ENCODE results near the gene FAR1.
"Not testable (repeated sequence)": the region's sequence is repeated elsewhere in the genome, so short reads cannot be mapped to it uniquely, and the experiment has no call there.

The FAR1 gene

DNA sequence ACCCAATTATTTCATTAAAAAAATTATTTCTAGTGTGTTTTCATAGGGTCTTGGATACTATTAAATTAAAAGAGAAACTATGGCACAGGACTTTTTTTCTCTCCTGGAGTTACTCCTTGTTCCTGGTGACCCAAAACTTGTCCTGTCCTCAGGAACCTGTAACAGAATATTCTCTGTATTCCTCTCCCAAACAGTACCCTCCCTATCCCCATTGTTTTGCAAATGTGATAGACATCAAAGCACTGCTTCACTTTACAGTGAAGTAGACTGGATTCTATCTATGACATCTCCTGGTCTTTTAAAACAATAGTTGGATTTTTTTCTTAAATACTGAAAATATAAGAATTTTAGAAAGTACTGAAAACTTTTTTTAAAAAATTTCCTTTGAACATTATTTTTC is 37.2 kb downstream of the FAR1 start:
- no peak for DNase-seq (ENCODE audit: low read depth)

DNA sequence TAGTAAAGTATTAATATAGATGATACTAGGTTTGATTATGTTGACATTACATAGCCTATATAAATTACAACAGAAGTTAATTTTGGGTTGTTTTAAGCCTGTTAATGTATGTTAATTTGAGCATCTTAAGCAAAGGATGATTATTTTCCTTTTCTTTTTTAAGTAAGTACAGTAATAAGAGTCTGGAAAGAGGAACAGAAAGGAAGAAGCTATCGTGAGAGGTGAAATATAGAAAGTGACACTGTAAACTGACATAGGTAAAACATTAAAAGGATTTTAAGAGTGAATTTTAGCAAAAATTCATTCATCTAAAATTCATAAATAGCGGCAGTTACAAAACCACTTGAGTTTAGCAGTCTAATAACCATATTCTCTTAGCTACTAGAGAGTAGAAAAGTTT is 45.5 kb downstream of the FAR1 start:
- no peak for DNase-seq (ENCODE audit: low read depth)

DNA sequence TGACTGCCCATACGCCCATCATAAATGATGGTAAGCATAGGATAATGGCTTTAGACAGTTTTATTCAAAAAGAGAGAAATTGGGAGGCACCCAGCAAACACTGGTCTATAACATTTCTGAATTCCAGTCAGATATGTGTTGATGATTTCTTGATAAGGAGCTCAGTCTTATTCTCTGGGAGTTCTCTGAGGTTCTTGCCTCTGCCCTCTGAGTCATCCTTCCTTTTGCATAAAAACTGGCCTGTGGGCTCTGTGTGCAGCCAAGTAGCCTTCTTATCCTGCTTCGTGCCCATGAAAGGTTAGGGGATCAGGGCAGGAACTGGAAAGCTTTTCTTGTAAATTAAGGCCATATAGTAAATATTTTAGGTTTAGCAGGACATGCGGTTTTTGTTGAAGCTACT is 48.9 kb downstream of the FAR1 start:
- DNase-seq (ENCODE audit: low read depth) = no peak

DNA sequence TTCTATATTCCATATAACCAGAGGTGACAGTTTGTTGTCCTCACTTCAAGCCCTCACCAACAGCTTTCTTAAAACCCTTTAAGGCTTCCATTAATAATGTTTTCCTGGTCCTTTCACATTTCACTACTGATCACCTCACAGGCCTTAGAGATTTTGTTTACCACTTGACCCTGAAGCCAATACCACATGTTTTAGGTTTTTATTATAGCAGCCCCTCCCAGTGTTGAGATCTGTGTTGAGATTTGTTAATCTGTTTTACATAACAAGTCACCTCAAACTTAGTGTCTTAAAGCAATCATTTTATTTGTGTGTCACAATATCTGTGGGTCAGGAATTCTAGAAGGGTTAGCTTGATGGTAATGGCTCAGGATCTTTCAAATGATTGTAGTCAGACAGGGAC is 49.9 kb downstream of the FAR1 start:
- DNase-seq (ENCODE audit: low read depth) = no peak

DNA sequence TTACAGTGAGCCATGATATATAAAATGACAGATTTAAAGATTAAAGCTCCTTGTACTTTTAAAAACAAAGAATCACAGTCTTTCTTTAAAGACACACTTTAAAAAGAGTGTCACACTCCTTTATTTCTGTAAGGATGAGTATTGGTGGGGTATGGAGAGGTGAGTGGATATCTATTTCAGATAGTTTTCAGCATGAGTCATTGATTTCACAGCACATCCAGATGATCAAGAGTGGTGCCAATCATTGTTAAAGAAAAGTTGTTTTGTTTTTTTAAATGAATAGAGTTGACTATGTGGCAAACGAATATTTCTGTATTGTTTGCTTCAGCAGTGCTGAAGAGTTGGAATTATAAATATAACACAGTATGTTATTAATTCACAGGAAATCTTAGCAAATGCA is 52.5 kb downstream of the FAR1 start:
- DNase-seq (ENCODE audit: low read depth) = no peak

DNA sequence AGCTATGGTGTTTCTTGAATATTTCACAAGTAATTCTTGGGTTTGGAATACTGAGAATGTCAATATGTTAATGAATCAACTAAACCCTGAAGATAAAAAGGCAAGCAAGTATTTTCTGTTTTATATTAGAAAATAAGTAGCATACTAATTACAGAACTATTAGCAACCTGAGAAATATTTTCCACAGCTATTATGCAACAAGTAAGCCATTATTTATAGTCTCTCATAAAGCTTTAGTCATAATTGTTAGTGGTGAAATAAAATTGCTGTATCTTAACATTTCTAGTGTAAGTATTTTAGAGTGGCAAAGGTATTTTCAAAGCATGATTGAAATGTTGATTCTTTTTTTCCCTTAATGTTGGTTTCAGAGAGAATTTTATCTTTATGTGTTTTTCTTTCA is 53.3 kb downstream of the FAR1 start:
- no peak for DNase-seq (ENCODE audit: low read depth)

DNA sequence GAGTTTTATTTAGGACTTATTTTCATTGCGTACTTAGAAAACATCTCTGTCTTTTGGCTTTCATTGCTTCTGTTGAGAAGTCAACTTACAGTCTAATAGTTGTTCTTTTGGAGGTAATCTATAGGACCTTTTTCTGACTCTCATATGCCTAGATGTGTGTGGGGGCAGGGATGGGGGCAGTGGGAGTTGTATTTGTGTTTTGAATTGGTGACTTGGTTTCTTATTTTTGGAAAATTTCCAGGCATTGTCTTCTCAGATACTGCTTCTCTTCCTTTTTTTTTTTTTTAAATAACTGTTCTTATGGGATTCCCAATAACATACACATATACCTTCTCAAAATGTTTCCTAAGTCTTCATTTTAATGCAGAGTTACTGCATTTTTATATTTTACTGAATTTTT is 58.0 kb downstream of the FAR1 start:
- DNase-seq (ENCODE audit: low read depth) = no peak

DNA sequence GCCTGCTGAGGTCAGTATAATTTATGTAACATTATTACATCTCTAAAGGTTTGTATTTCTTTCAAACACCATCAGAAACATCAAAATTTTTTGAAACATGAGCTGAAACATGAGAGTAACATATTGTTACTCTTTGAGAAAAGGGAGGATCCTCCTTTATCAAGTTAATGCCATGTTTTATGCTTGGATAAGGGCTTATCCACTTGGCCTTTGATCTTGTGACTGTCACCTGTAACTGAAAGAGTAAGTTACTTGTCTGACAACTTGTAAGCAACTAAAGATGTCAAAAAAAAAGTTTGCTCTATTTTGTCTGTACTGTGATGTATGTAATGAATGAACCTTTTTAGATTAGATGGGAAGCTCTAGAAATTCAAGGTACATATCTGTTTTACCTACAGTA is 59.6 kb downstream of the FAR1 start:
- no peak for DNase-seq (ENCODE audit: low read depth)

DNA sequence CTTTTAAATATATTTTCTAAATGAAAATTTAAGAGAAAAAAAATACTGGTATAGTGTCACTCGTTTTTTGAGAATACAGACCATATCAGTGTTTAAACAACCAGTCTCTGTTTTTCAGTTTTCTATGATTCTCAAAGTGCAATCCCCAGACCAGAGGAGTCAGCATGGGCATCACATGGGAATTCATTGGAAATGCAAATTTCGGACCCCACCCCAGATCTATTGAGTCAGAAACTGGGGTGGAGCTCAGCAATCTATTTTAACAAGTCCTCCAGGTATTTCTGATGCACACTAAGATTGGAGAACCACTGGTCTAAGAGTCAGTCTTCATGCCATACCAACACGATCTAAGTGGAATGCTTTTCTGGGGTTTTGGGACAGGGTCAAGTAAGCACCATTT is 66.1 kb downstream of the FAR1 start:
- DNase-seq (ENCODE audit: low read depth) = no peak

DNA sequence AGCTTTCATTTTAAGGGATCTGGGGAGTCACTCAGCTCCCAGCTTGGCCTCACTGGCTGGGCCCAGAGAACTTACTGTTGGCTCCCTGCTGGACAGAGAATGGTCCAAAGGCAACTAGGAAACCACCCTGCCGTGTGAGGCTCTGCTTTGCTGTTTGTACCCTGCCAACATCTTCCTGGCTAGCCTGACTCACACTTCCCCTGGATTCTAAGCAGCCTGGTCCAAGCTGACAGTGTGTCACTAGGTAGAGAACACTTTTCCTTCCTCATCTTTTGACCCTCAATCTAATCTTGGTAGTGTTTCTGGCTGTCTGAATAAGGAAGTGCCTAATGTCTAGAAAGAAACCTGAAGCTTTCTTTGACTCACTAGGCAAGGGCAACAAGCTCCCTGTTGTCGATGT is 76.7 kb downstream of the FAR1 start:
- DNase-seq (ENCODE audit: low read depth) = no peak

DNA sequence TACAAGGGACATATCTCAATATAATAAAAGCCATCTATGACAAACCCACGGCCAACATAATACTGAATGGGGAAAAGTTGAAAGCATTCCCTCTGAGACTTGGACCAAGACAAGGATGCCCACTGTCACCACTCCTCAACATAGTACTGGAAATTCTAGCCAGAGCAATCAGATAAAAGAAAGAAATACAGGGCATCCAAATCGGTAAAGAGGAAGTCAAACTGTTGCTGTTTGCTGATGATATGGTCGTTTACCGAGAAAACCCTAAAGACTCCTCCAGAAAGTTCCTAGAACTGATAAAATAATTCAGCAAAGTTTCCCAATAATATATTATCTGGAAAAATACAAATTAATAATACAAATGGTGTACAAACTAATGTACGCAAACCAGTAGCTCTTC is 84.8 kb downstream of the FAR1 start:
- not testable (repeated sequence) for DNase-seq (ENCODE audit: low read depth)

DNA sequence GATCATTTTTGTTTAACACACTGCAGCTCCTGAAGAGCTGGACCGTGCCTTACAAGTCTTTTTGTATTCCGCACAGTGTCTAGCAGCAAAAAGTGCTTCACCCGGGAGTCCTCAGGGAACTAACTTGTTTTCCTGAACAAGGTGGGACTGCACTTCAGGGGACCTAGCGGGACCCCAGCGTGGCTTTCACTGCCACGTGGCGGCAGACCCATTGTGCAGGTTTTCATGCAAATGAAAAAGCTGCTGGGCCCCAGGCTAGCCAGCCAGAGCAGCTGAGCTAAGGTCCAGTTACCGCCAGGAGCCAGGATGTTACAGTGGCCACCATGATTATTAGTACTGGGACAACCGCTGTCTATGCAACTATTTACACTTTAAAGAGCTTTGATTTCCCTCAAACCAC is 90.6 kb downstream of the FAR1 start:
- no peak for DNase-seq (ENCODE audit: low read depth)

DNA sequence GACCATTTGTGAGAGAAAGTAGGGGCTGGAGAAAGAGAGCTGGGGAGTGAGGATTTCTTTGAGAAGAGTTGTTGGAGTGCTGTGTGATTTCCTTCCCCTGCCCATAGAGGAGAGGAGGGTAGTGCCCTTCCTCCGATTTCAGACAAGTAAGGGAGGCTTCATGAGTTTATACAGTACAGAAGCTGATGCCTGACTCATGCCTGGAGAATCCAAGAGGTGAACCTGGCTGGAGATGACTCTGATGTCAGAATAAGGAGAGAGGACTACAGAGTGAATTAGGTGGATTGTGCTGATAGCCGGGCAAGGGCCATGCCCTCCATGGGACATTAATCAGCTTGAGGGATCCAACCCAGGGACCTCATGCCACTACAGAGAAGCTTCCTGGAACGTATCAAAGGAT is 91.6 kb downstream of the FAR1 start:
- no peak for DNase-seq (ENCODE audit: low read depth)

DNA sequence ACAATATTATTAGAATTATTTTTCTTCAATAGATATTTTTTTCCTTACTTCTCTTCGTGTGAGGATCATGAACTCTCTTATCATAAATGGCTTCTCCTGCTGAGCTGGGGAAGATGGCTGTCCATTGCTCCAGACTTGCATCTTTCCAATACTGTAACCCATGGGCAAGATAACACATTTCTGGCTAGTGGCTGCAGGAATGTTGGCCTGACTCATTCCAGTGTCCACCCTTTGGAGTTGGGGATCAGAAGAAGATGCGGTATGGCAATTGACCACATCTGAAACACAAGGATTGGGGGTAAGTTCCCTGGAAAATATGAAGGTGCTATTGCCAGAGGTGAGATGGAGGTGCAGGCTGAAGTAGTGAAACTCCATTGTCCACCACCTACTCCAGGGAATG is 92.8 kb downstream of the FAR1 start:
- DNase-seq (ENCODE audit: low read depth) = no peak

DNA sequence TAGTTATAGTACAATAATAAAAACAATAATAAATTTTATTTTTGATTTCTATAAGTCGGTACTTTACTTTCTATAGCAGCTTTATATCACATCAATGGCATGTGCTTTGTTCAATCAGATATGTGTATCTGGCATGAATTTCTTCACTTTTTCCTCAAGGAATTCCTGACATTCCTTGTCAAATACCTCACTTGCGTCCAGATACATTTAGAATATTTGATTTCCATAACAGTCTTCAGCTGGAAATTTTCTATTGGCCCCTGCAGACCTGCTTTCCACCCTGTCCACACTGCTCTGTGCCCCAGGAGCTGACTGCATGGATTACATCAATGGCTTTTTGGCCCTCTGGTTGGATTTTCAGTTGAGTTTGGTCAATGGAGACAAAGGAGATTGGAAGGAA is 93.2 kb downstream of the FAR1 start:
- no peak for DNase-seq (ENCODE audit: low read depth)

DNA sequence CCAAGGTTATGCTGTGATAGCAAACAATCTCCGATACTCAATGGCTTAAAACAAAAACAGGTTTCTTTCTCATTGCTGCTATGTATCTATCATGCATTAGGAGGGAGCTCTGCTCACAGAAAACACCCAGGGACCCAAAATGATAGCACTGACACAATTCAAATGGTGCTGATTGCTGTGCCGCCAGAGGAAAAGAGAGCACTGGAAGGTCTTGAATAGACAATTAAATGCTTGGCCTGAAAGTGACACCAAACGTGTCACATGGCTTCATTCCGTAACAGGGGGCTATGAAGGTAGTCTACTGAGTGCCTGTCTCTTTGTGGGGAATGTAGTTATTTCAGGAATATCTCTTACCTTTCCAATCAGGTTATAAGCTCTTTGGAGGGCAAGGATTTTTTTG is 94.2 kb downstream of the FAR1 start:
- DNase-seq (ENCODE audit: low read depth) = no peak

DNA sequence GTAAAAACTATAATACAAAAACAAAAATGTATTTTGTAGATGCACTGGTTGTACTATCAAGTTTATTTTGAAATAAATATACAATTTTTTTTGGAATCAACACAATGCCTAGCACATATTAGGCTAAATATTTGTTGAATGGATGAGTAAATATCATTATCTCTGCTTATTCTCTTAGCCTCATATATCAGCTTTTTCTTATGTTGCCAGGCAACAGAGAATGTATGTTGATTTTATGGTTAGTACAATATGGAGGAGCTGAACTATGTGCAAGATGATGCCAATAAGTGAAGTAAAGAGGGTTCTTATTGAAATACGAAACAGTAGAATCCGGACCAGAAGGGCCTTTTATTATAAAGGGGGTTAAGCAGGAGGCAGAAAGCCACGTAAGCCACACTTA is 94.9 kb downstream of the FAR1 start:
- no peak for DNase-seq (ENCODE audit: low read depth)

DNA sequence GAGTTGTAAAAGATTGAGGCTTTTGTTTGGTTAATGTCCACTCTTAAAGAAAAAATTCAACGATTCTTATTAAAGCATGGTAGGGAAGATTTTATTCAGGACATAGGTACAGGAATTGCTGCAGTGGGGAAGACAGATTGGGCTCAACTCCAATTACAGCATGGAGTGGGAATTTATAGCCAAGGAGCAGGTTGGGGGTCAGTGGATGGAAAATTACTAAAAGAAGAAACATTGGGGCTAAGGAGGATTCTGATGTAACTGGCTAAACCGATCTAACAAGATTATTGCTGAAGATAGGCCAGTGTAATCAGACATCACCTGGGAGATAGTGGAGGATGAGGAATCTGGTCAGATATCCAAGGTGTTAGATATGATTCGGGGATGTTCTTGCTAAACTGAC is 97.4 kb downstream of the FAR1 start:
- no peak for DNase-seq (ENCODE audit: low read depth)

DNA sequence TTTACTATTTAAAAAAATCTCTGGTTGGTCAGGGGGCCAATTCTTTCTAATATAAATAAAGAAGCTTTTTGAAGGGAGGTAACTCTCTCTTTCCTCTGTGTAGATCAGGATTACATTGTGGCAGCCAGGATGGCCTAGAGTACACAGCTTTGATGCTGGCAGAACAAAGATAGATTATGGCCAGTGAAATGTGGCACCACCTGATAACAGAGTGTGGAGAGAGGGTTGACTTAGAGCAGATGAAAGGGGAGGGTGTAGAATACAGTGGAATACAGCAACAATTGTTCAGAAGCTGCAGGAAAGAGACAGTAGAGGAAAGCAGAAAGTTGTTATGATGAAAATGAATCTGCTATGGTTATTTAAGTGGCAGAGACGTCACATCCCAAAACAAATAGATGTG is 99.0 kb downstream of the FAR1 start:
- no peak for DNase-seq (ENCODE audit: low read depth)

DNA sequence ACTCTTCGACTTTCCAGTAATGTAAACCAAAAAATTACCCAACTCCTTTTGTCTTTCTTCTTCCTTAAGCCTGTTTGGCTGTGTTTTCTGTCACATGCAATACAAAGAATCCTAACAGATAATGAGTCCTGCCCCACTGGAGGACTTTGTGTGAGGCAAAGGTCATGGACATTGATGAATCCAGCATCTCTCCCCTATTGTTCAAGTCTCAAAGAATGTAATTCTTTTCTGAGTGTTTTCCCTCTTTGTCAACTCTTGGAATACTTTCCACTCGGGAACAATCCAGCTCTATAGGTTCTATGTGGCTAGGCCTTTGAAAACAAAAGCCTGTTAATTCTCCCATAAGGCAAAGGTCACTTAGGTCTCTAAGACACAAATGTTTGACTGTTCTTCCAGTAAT is 100.7 kb downstream of the FAR1 start:
- no peak for DNase-seq (ENCODE audit: low read depth)

DNA sequence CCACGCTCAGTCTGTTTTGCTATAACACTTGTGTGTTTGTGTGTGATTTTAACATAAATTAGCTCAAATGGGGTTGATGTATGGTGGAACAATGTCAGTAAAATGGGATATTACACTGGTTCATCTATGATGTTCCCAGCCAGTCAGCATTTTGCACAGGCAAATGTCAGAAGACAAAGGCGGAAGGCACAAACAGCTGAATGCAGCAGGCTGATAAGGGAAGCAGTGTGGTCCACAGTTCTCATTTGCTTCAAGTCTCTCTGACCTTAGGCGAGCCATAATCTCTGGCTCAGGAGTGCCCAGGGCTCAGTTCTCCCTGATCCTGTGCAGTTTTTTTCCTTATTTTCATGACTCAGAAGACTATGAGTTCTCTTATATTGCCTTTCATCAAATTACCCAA is 102.7 kb downstream of the FAR1 start:
- no peak for DNase-seq (ENCODE audit: low read depth)

DNA sequence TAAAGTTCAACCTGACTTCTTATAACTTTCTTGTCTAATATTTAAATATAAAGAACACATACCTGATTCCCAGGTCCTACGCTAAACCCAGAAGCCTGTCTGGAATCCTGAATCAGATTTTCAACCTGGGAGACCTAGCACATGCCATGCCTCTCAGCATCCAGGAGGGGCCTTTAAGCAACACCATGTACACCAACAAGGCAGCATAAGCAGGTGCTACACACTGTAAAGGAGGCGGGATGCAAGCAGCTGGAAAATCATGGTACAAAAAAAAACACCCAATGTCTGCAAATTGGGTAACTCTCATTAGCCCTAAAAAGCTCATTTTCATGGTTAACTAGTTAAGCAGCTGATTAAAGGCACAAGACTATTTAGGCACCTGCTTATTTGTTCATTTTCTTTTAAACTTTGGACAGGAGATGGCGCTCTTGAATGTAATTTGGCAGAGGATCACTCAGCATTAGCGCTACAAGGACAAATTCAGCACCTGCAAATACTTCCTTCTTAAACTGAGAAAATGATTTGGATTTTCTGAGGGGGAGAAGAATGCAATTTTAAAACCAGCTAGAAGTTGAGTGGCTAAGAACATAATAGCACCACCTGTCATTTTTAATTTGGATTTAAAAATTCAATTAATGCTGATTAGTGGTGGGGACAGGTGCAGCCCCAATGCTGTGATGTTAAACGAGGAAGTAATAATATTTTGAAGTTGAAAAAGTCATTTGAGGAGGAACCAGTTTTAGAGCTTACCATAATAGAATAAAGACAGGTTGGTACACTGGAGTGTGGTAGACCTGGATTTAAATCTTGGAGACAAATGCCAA is 104.0 kb downstream of the FAR1 start:
- no peak for DNase-seq (ENCODE audit: low read depth)

DNA sequence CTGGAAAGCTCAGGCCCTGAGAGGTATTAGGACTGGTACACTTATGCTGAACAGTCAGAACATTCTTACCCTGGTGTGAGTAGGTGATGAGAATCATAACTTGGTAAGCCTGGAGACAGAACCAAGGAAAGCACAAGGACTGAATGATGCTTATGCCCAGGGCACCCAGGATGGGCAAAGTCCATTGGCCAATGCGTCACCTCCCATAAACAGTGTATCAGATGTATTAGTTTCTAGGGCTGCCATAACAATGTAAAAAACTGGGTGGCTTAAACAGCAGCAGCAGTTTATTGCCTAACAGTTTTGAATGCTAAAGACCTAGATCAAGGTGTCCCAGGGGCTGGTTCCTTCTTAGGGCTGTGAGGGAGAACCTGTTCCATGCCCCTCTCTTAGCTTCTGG is 107.0 kb downstream of the FAR1 start:
- DNase-seq (ENCODE audit: low read depth) = no peak

DNA sequence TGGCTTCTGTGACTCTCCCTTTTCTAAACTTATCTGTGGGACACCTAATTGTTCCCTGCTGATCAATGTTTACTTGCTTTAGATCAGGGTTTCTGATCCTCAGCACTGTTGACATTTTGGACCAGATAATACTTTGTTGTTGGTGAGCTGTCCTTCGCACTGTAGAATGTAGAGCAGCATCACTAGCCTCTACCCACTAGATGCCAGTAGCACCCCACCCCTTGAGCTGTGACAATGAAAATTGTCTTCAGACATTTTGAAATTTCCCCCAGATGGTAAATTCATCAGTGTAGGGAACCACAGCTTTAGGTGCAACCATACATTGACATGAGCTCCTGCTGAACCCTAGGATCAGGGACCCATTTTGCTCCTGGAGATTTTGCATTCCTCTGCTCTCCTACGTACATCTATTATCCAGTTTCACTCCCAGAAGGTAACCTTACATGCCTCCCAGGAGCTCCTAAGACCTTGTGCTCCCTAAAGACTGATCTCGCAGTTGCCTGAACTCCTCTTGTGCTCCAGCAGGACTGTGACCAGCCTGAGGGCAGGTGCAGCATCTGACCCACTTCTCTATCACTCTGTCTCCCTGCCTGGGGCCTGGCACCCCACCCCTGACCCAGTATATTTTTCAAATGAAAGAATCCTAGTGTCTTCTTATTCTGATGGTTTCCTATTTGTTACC is 107.8 kb downstream of the FAR1 start:
- DNase-seq (ENCODE audit: low read depth) = no peak
